Parathyroid adenoma (tissue), 2 donors: ENCODE results near the gene PGR.

Experiments
- H2AFZ ChIP-seq: fragments of 300-600 bp; sonication (generic); one replicate; pipeline ENCODE4 v1.7.0; 2017; ENCODE audit warnings: antibody characterized with exemption, mild to moderate bottlenecking
- H3K27ac ChIP-seq: fragments of 300-600 bp; sonication (generic); one replicate; pipeline ENCODE4 v1.7.0; 2017
- H3K27me3 ChIP-seq: fragments of 300-600 bp; sonication (generic); one replicate; pipeline ENCODE4 v1.7.0; 2017; ENCODE audit warnings: low read length; ENCODE audit not compliant: control insufficient read depth, insufficient read depth
- H3K36me3 ChIP-seq: fragments of 300-600 bp; sonication (generic); one replicate; pipeline ENCODE4 v1.7.0; 2017; ENCODE audit warnings: low read length; ENCODE audit not compliant: control insufficient read depth, insufficient read depth
- H3K4me1 ChIP-seq: fragments of 300-600 bp; sonication (generic); one replicate; pipeline ENCODE4 v1.7.0; 2017; ENCODE audit warnings: control low read depth
- H3K4me2 ChIP-seq: fragments of 300-600 bp; sonication (generic); one replicate; pipeline ENCODE4 v1.7.0; 2017; ENCODE audit warnings: low read length
- H3K4me3 ChIP-seq: fragments of 300-600 bp; sonication (generic); one replicate; pipeline ENCODE4 v1.7.0; 2017; ENCODE audit warnings: low read depth, low read length
- H3K79me2 ChIP-seq: fragments of 300-600 bp; sonication (generic); one replicate; pipeline ENCODE4 v1.7.0; 2017; ENCODE audit warnings: control low read depth
- H3K9ac ChIP-seq: fragments of 300-600 bp; sonication (generic); one replicate; pipeline ENCODE4 v1.7.0; 2017; ENCODE audit warnings: mild to moderate bottlenecking
- H3K9me3 ChIP-seq: fragments of 300-600 bp; sonication (generic); one replicate; pipeline ENCODE4 v1.7.0; 2017; ENCODE audit warnings: low read length; ENCODE audit not compliant: control insufficient read depth
- CTCF ChIP-seq: fragments of 300-600 bp; sonication (generic); IDR thresholded peaks from one replicate; pipeline ENCODE4 v1.7.0; 2017; ENCODE audit warnings: antibody characterized with exemption, mild to moderate bottlenecking
- donor health status: primary hyperparathyroidism.

PGR gene

DNA sequence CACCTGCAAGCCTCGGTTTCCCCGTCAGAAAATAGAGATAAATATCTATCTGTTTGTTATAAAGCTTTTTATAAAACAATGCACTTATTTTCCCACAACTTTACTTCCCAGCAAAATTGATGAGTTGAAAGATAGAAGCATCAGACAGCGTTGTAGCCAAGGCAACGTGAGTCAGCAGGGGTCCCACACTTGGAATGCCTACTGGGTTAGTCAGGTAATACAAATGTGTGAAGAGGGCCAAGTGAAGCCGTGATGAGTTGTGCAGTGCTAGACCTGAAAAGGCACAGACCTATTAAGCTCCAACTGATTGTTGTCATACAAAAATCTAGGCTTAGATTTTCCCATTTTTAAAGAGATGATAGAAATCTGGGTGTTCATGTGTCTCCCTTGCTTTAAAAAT is 118.7 kb downstream of the PGR start:
- no peak overlapping the region for H3K4me3 ChIP-seq
- H3K36me3 ChIP-seq: no peaks in the 10 kb centered on the region
- no peak for TF ChIP-seq CTCF
- H3K27ac ChIP-seq: no peak overlapping the region
- H3K79me2 ChIP-seq: no peaks in the 10 kb centered on the region
- H3K4me2 ChIP-seq: no peak overlapping the region
- H3K4me1 ChIP-seq: no peaks in the 10 kb centered on the region
- no peaks in the 10 kb centered on the region for H3K9me3 ChIP-seq
- no peak overlapping the region for H3K9ac ChIP-seq
- H2AFZ ChIP-seq: no peak overlapping the region
- no peaks in the 10 kb centered on the region for H3K27me3 ChIP-seq

- Histone ChIP-seq H3K79me2 (no peaks in the 10 kb centered on the region), H3K9ac (no peak overlapping the region), H3K4me3 (no peak overlapping the region), H3K9me3 (no peaks in the 10 kb centered on the region), H3K4me1 (no peaks in the 10 kb centered on the region), H3K4me2 (no peak overlapping the region), H3K27me3 (no peaks in the 10 kb centered on the region), H3K36me3 (no peaks in the 10 kb centered on the region), H3K27ac (no peak overlapping the region), H2AFZ (no peak overlapping the region)
- TF ChIP-seq CTCF: no peak
Observed at GRCh38 chr11:101009690-101010055, 119.9 kb downstream of the PGR start.

DNA sequence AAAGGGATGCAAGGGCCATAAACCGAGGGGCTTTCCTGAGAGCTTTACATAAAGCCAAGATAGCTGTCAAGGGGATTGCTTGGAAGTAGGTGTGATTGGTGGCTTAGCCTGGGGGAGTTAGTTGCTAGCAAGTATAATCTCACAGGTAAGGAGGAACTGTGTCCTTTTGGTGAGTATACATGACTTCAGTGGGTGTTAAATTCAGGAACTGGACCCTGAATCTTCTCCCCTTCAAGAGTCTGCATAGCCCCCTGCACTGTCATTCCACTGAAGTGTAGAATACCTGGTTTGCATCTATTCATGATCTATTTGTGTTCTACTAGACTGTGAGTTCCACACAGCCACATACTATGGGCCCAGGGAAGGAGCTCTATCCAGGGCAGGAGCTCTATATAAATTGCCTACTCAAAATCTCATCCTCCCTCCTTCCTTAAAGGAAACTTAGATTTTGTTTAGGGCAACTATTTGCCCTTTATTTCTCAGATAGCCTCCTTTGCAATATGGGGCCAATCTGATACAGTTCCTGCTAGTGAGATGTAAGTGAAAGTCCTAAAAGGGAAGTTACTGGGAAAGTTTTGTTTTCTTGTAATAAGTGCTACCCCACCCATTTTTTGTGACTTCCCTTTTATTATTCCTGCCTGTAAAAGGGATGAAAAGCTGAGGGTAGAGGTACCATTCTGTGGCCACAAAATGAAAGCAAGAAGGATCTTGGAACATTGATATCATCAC is 120.5 kb downstream of the PGR start:
- Histone ChIP-seq H2AFZ (no peak overlapping the region), H3K9me3 (no peaks in the 10 kb centered on the region), H3K79me2 (no peaks in the 10 kb centered on the region), H3K4me2 (no peak overlapping the region), H3K27me3 (no peaks in the 10 kb centered on the region), H3K9ac (no peak overlapping the region), H3K4me3 (no peak overlapping the region), H3K27ac (no peak overlapping the region), H3K36me3 (no peaks in the 10 kb centered on the region), H3K4me1 (no peaks in the 10 kb centered on the region)
- TF ChIP-seq CTCF: no peak

DNA sequence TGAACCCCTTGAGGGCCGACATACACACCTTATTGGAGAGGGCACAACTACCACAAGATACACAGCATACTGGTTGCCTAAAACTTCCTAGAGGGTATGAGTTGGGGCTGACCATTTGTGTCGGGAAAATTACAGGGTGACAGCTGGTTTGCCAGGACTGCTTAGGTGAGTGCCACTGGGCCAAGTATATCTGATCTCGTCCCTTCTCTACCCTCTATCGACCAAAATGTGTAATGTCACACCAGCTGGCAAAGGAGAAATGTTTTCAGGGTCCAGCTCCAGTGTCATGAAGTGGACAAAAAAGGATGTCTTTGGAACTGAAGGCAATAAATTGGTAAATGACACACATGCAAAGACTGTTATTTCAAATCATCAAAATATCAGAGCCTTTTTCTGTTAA is 126.1 kb downstream of the PGR start:
- H3K9me3 ChIP-seq: no peaks in the 10 kb centered on the region
- H3K79me2 ChIP-seq: no peaks in the 10 kb centered on the region
- no peaks in the 10 kb centered on the region for H3K4me1 ChIP-seq
- TF ChIP-seq CTCF: no peak
- H3K9ac ChIP-seq: no peak overlapping the region
- H2AFZ ChIP-seq: no peak overlapping the region
- no peak overlapping the region for H3K4me2 ChIP-seq
- no peak overlapping the region for H3K27ac ChIP-seq
- H3K4me3 ChIP-seq: no peak overlapping the region
- no peaks in the 10 kb centered on the region for H3K27me3 ChIP-seq
- no peaks in the 10 kb centered on the region for H3K36me3 ChIP-seq

DNA sequence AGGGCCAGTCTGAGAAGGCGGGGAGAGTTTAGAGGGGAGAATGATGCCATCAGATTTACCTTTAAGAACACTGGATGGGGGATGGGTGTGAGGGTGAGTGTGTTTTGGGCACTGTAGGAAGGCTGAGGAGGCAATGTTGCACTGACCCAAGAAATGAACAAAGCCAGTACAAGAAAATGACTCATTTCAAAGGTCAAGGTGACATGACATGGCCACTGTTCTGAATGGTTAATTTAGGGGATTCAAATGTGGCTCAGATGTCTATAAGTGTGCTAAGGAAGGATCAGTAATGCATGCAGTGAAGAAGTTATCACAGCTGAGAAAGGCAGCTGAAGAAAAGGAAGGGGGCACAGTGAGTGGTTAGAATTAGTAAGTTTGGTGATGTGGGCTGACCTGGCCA is 129.9 kb downstream of the PGR start:
- H3K36me3 ChIP-seq: no peaks in the 10 kb centered on the region
- no peaks in the 10 kb centered on the region for H3K79me2 ChIP-seq
- no peaks in the 10 kb centered on the region for H3K27me3 ChIP-seq
- H3K9ac ChIP-seq: no peak overlapping the region
- no peak overlapping the region for H3K4me2 ChIP-seq
- H3K4me3 ChIP-seq: no peak overlapping the region
- no peaks in the 10 kb centered on the region for H3K4me1 ChIP-seq
- H3K27ac ChIP-seq: no peak overlapping the region
- no peak overlapping the region for H2AFZ ChIP-seq
- H3K9me3 ChIP-seq: no peaks in the 10 kb centered on the region
- TF ChIP-seq CTCF: no peak
